T-helper 17 cell (primary cell): ENCODE results near the gene C2orf92. TPM values are rescaled to one million over a fixed set of nuclear protein-coding genes. Genes with fewer than 3 reads are reported as not detected.

Experiments
- ATAC-seq: fragments of 150-1000 bp; cut with Tn5 transposase; 2 replicates; pipeline ENCODE4 v1.10.0; 2021; ENCODE audit warnings: mild to moderate bottlenecking, moderate library complexity
- DNase-seq, 3 donors: peaks; one replicate each; pipeline versions ENCODE4 v3.0.0 to v3.0.0-alpha.2; 2020 to 2021
- H3K9me3 ChIP-seq: one replicate; pipeline ENCODE4 v1.7.0; 2013; ENCODE audit warnings: low read length, mild to moderate bottlenecking; ENCODE audit not compliant: control insufficient read depth, poor library complexity, severe bottlenecking
- H3K27ac Mint-ChIP-seq: one replicate; pipeline ENCODE4 v1.8.0; 2022; ENCODE audit warnings: mild to moderate bottlenecking, moderate library complexity, mixed read lengths
- H3K27me3 Mint-ChIP-seq: one replicate; pipeline ENCODE4 v1.8.0; 2022; ENCODE audit warnings: mixed read lengths
- H3K36me3 Mint-ChIP-seq: one replicate; pipeline ENCODE4 v1.8.0; 2022; ENCODE audit warnings: low read depth, mixed read lengths
- H3K4me1 Mint-ChIP-seq: one replicate; pipeline ENCODE4 v1.8.0; 2022; ENCODE audit warnings: mild to moderate bottlenecking, mixed read lengths
- H3K4me3 Mint-ChIP-seq: one replicate; pipeline ENCODE4 v1.8.0; 2022; ENCODE audit warnings: mild to moderate bottlenecking, moderate library complexity, mixed read lengths
- total RNA-seq, 4 donors: library from RNA in 2 of 4; stranded (reverse) in 2 of 4; gene quantifications; one replicate each; pipeline ENCODE4 v1.2.3 and lab custom pipeline; 2022 to 2026

The C2orf92 gene
- total RNA-seq, 2 donors from 2014 or later: 12.5 to 13.5 TPM

DNA sequence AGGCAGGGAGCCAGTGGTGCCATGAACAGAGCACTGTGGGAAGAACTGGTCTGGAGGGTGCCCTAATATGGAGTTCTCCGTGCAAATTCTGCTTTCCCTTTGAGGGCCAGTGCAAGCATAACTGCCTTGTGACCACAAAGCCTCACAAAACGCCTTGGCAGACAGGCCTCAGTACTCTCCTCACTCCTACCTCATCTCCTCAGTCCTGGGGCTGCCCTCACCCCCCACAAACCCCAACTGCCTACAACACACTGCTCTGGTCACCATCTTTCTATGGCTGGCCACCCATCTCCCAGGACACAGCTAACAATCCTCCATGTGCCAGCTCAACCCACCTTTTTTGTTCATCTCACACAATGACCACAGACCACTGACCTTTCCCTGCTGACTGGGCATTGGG lies 14.7 kb upstream of the C2orf92 start:
- Mint-ChIP-seq H3K27me3 (no peaks in the 10 kb centered on the region), H3K4me1 (peaks cover 3% of the 10 kb centered on the region), H3K36me3 (peaks cover 9% of the 10 kb centered on the region), H3K4me3 (no peak overlapping the region), H3K27ac (no peak overlapping the region)
- no peaks in the 10 kb centered on the region for H3K9me3 ChIP-seq
- ATAC-seq (no peak), DNase-seq (no peak)

DNA sequence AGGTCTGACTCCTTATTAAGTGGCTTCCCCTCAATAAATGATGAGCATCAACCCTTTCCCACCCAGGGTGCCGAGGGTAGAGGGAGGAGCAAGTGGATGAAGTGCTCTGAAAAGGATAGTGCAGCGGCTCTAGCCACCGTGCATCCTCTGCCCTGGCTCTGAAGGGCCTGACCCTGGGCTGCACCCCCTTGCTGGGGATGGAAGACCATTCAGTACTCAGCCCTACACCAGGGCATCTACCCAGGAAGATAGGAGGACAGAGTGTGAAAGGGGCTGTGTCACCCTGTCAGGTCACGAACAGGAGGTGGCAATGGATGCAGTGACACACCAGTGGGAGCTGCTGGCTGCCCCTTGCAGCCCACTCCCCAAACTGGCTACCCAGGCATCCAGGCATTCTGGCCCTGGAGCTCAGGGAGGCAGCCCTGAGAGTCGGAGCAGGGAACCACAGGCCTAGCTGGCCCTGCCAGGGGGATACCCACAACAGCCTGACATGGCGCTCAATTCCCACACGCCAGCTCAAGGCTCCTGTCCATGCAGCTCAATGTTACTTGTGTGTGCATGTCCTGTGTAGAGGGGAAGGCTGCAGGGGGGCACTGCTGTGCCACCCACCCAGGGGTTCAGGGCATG lies 13.3 kb upstream of the C2orf92 start:
- no peak overlapping the region for H3K4me3 Mint-ChIP-seq
- H3K27ac Mint-ChIP-seq: peak overlapping the region; percentile 32
- H3K9me3 ChIP-seq: no peaks in the 10 kb centered on the region
- ATAC-seq (no peak), DNase-seq (no peak)
- H3K36me3 Mint-ChIP-seq: peaks cover 13% of the 10 kb centered on the region
- peaks cover 3% of the 10 kb centered on the region for H3K4me1 Mint-ChIP-seq
- H3K27me3 Mint-ChIP-seq: no peaks in the 10 kb centered on the region

DNA sequence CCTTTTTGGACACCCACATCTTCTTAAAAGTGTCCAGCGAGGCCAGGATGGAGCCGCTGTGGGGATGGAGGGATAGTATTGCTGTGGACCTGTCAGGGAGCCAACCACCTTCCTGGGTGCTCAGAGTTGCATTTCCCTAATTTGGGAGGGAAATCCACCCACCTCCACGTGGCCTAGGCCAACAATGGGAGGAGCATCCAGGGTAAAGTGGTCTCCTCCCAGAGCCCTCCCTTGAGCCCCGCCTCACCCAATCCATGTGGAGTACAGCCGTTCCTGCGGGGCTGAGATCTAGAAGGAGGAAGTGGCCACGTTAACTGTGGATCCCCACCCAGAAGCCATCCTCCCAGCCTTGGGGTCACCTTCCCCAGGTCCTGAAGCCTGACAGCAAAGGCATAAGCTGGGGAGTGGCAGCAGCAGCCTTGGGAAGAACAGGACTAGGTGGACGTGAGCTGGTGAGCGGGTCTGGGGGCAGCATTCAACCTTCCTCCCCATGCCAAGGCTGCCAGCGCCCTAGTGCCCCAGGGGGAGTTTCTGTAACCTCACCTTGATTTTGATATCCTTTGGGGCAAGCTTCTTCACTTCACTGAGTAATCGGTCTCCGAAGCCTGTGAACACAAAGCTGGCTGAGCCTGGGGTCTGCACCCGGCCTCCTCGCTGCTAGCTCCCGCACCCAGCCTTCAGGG lies 12.5 kb upstream of the C2orf92 start:
- peaks cover 13% of the 10 kb centered on the region for H3K36me3 Mint-ChIP-seq
- H3K27me3 Mint-ChIP-seq: no peaks in the 10 kb centered on the region

DNA sequence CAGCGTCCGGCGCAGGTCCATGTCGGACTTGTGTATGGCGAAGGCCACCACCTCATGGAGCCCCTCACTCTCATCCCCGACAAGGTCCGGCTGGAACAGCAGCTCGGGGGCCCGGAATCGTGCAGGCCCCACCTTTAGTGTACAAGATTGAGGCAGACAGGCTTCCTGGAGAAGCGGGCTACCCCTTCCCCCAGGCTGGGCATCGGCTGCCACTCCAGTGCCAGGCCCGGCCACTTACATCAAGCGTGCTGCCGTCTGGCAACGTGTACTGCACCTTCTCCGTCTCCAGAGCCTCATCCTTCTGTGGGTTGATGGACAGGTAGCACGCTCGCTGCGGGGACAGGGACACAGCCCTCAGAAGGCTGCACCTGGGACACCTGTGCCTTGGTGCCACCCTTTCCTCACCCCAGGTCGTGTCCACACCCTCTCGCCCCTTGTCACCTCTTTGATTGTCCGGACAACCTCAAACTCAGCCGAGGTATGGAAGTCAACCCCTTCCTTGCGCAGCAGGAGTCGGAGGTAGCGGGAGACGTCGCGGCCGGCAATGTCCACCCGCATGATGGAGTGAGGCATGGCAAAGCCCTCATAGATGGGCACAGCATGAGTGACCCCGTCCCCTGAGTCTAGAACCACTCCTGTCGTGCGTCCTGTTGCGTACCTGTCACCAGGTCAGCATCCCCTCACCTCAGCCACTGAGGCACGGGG lies 11.4 kb upstream of the C2orf92 start:
- Mint-ChIP-seq H3K27ac (no peak overlapping the region), H3K4me3 (no peak overlapping the region), H3K4me1 (peaks cover 19% of the 10 kb centered on the region), H3K36me3 (peaks cover 13% of the 10 kb centered on the region), H3K27me3 (no peaks in the 10 kb centered on the region)
- ATAC-seq (no peak), DNase-seq (no peak)
- H3K9me3 ChIP-seq: no peaks in the 10 kb centered on the region

More for the DNA sequence above, 12.5 kb upstream of the C2orf92 start:
- ATAC-seq (no peak), DNase-seq (no peak)
- no peaks in the 10 kb centered on the region for H3K9me3 ChIP-seq
- peaks cover 10% of the 10 kb centered on the region for H3K4me1 Mint-ChIP-seq
- H3K4me3 Mint-ChIP-seq: peak overlapping the region; percentile 45
- no peak overlapping the region for H3K27ac Mint-ChIP-seq

DNA sequence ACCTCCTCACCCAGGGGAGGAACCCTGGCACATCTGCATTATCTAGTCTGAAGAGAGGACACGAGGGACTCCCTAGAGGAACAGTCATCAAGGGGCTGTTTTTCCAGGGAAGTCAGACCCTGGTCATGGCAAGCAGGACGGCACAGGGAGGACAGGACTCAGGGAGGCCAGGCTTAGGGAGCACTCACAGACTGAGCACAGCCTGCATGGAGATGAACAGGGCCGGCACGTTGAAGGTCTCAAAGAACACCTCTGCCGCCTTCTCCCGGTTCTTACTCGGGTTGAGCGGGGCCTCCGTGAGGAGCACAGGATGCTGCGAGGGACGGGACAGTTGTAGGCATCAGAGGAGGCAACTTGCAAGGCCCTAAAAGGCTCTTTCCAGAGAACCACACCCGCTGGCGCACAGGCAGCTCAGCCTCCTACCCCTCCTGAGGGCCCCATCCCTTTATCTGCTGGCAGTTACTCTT lies 10.8 kb upstream of the C2orf92 start:
- no peak for ATAC-seq
- peaks cover 13% of the 10 kb centered on the region for H3K36me3 Mint-ChIP-seq

DNA sequence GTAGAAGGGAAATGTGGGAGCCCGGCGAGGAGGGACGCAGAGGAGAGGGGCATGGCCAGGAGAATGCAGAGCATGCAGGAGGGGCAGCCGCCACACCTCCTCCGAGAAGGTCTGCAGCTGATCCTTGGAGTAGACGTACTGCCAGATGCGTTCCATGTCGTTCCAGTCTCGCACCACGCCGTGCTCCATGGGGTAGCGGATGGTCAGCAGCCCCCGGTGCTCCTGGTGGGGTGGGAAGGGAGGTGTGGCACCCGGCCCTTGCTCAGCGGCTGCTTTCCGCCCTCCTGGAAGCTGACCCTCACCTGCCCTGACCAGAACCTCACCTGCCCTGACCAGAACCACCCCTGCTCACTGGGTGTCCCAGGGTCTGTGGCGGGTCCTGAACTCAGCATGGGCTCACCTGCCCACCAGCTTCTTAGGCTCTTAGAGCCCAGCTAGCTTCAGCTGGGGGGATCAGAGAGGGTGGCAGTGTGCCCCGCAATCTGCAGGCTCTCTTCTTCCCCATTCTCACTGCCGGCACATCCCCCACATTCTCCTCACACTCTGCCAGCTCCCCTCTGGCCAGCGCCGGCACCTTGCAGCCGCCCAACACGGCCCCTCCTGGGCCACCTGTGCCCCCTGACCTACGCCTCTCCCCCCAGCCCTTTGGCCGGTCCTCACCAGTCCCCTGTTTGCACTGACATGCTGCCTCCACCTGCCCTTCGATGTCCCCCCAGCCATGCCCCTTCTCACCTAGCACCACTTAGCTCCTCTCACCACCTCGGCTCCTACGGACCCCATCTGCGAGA lies 10.1 kb upstream of the C2orf92 start:
- no peaks in the 10 kb centered on the region for H3K9me3 ChIP-seq
- DNase-seq (no peak), ATAC-seq (no peak)
- peaks cover 13% of the 10 kb centered on the region for H3K36me3 Mint-ChIP-seq
- peak overlapping the region; percentile 56 for H3K4me3 Mint-ChIP-seq
- H3K4me1 Mint-ChIP-seq: peaks cover 24% of the 10 kb centered on the region
- no peak overlapping the region for H3K27ac Mint-ChIP-seq
- H3K27me3 Mint-ChIP-seq: no peaks in the 10 kb centered on the region

More for the DNA sequence above, 10.8 kb upstream of the C2orf92 start:
- H3K27me3 Mint-ChIP-seq: no peaks in the 10 kb centered on the region
- H3K27ac Mint-ChIP-seq: no peak overlapping the region
- no peaks in the 10 kb centered on the region for H3K9me3 ChIP-seq
- H3K4me3 Mint-ChIP-seq: no peak overlapping the region
- DNase-seq: no peak
- H3K4me1 Mint-ChIP-seq: peaks cover 21% of the 10 kb centered on the region

DNA sequence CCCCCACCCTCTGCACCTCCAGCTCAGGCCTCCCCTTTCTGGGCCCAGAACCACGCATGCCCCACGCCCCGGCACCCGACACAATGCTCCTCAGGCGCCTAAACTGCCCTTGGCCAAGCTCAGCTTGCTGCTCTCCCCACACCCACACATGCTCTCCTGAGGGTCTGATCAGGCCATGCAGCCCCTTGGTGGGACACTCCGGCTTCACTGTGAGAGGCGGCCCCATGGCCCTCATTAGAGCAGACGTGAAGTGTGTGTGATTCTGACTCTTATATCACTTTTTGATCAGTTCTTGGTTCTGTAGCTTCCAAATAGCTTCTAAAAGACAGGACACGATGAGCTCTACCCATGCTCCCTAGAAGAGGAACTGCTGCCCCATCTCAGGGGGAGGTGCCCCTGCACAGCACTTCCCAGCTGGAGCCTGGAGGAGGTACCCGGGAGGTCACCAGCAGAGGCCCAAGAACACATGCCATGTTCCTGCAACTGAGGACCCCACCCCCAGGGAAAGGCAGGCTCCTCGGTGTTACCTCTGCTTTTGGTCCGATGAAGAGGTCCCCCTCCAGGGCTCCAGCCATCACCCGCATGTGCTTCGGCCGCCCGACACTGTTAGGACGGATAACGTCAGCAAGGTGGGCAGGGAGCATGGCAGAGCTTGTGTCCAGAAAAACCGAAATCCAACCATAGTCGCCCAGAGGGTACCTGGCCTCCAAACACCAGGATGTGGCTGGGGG lies 9.3 kb upstream of the C2orf92 start:
- H3K4me1 Mint-ChIP-seq: peaks cover 24% of the 10 kb centered on the region
- peaks cover 10% of the 10 kb centered on the region for H3K36me3 Mint-ChIP-seq
- peak overlapping the region; percentile 49 for H3K27ac Mint-ChIP-seq
- no peak for ATAC-seq
- no peaks in the 10 kb centered on the region for H3K27me3 Mint-ChIP-seq
- no peak for DNase-seq
- no peak overlapping the region for H3K4me3 Mint-ChIP-seq
- H3K9me3 ChIP-seq: no peaks in the 10 kb centered on the region

DNA sequence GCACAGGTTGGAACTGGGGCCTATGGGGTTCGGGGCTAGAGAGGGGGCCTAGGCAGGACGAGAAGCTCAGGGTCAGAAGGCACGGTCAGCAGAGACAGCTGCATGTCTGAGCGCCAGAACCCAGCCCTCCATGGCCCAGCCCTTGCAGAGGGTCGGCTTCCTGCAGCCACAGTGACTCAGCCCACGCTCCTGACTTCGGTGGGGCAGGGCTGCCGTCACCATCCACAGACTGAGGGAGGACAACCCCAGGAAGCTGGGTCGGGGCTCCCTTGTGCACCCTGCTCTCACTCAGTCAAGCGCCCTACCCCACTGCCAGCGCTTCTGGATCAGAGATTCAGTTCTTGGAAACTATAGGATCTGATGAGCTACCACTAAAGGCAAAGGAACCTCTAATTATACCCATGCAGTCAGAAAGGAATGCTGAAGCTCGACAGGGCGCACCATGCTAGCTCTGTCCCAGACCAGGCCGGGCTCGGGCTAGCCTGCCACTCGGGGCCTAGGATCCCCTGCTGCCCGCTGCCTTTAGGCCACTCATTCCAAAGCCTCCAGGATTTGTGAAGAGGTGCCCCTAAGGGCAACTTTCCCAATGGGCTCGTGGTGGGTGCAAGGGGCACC lies 8.6 kb upstream of the C2orf92 start:
- no peak for DNase-seq
- Mint-ChIP-seq H3K4me3 (peak overlapping the region; percentile 47), H3K27ac (peak overlapping the region; percentile 49), H3K36me3 (peaks cover 8% of the 10 kb centered on the region), H3K27me3 (no peaks in the 10 kb centered on the region), H3K4me1 (peaks cover 24% of the 10 kb centered on the region)
- no peak for ATAC-seq
- no peaks in the 10 kb centered on the region for H3K9me3 ChIP-seq

DNA sequence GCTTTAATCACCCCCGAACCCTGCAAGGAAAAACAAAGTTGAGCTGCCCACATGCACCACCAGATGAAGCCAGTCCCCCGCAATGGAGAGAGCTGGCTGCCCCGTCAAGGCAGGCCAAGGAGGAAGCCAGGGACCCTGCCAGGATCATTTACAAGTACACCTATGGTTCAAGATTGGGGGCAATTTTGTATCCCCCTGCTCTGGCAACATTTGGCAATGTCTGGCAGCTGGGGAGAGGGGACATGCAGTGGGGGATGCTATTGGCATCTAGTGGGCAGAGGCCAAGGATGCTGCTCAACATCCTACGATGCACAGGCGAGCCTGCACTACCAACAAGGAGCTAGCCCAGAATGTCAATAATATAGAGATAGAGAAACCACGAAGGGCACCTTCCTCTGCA lies 7.6 kb upstream of the C2orf92 start:
- DNase-seq (no peak), ATAC-seq (no peak)
- no peaks in the 10 kb centered on the region for H3K9me3 ChIP-seq
- Mint-ChIP-seq H3K4me1 (peaks cover 24% of the 10 kb centered on the region), H3K36me3 (peaks cover 8% of the 10 kb centered on the region), H3K27me3 (no peaks in the 10 kb centered on the region), H3K27ac (peak overlapping the region; percentile 97), H3K4me3 (peak overlapping the region; percentile 95)

DNA sequence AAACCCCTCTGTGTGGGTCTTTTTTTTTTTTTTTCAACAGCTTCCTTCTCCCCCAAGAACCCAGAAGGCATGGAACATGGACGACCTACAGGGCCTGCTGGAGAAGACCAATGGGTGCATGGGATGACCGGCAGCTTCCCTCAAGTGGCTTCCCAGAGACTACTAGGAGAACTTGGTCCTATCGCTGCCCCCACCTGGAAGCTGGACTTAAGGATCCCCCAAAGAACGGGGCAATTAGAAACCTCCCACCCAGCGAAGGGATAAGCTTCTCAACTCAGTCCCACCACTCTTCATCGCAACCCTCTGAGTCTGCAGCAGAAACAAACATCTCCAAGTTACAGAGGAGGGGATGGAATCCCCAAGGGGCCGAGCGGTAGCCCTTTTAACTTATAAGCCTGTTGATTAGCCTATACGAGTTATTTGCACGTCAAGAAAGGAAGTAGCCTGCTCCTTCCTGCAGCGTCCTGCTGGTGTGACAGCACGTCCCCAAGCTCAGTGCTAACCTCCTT lies 7.1 kb upstream of the C2orf92 start:
- Mint-ChIP-seq H3K4me3 (peak overlapping the region; percentile 95), H3K36me3 (peaks cover 8% of the 10 kb centered on the region), H3K4me1 (peaks cover 24% of the 10 kb centered on the region), H3K27ac (peak overlapping the region; percentile 97), H3K27me3 (no peaks in the 10 kb centered on the region)
- ATAC-seq (no peak), DNase-seq (no peak)
- no peaks in the 10 kb centered on the region for H3K9me3 ChIP-seq

DNA sequence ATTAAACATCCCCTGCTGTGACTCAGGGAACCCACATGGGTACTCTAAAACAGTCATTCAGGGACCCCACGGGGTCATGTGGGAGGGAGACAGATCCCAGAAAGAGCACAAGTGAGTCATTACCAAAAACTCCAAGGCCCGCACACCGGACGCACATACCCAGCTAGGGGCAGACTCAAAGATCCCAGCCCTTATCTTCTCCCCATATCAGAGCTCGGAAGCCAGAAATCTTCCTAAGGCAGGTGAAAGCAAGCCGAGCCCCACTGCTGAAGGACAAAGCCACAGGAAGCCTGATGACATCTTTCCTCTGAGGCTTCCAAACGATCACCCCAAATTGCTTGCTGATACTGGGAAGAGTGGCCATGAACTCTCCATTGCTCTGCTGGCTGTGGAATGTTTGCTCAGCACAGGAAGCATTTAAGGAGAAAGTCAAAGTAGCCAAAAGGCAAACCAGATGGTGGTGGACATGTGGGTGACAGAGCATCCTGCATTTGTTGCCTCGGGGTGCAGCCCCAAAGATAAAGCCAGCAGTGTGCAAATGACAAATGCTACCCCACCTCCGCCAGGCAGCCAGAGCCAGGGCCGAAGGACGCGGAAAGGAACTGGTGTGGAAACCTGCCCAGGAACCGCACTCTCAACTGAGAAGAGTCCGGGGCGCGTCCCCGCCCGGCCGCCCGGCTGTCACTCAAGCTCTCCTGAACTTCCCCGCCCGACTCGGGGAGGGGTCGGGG lies 6.5 kb upstream of the C2orf92 start:
- peaks cover 8% of the 10 kb centered on the region for H3K36me3 Mint-ChIP-seq
- no peaks in the 10 kb centered on the region for H3K27me3 Mint-ChIP-seq
- ATAC-seq (peak; percentile 27), DNase-seq (peak; percentile 29 to 69 (median 36))
- peak overlapping the region; percentile 97 for H3K27ac Mint-ChIP-seq
- H3K9me3 ChIP-seq: no peaks in the 10 kb centered on the region
- peaks cover 24% of the 10 kb centered on the region for H3K4me1 Mint-ChIP-seq
- peak overlapping the region; percentile 95 for H3K4me3 Mint-ChIP-seq
